ENCODE measurements around the gene DLK1. TPM values are rescaled to one million over a fixed set of nuclear protein-coding genes. Genes with fewer than 3 reads are reported as not detected.

The DLK1 gene
- total and polyA plus RNA-seq, 4 donors, result 0.05 to 9.9 (median 1.2) TPM; not detected in 1

- Histone ChIP-seq H3K4me3 (no peak overlapping the region), H3K9me3 (ENCODE audit: control insufficient read depth in 4 of 4, insufficient read depth in 3 of 4, low read length in 3 of 4) (no peaks in the 10 kb centered on the region), H3K4me1 (ENCODE audit: control insufficient read depth in 5 of 5, insufficient read depth in 5 of 5, low read length in 5 of 5) (no peaks in the 10 kb centered on the region), H3K27ac (ENCODE audit: low read depth in 1 of 2, low read length in 1 of 2) (no peak overlapping the region), H3K27me3 (ENCODE audit: control insufficient read depth in 3 of 3, insufficient read depth in 3 of 3, low read length in 2 of 3) (no peaks in the 10 kb centered on the region), H3K9ac (ENCODE audit: insufficient read depth in 1 of 2, low read length in 2 of 2) (no peak overlapping the region), H3K36me3 (ENCODE audit: control insufficient read depth in 4 of 4, insufficient read depth in 4 of 4, low read length in 4 of 4) (no peaks in the 10 kb centered on the region)
- no peak for ATAC-seq (ENCODE audit: insufficient read depth, low FRiP score)
- TF ChIP-seq, protein P1, sequence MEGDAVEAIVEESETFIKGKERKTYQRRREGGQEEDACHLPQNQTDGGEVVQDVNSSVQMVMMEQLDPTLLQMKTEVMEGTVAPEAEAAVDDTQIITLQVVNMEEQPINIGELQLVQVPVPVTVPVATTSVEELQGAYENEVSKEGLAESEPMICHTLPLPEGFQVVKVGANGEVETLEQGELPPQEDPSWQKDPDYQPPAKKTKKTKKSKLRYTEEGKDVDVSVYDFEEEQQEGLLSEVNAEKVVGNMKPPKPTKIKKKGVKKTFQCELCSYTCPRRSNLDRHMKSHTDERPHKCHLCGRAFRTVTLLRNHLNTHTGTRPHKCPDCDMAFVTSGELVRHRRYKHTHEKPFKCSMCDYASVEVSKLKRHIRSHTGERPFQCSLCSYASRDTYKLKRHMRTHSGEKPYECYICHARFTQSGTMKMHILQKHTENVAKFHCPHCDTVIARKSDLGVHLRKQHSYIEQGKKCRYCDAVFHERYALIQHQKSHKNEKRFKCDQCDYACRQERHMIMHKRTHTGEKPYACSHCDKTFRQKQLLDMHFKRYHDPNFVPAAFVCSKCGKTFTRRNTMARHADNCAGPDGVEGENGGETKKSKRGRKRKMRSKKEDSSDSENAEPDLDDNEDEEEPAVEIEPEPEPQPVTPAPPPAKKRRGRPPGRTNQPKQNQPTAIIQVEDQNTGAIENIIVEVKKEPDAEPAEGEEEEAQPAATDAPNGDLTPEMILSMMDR (IDR thresholded peaks at IDR 0.05; ENCODE audit: control extremely low read depth, extremely low read depth), result no peak
- no peak for DNase-seq
- 62 to 70% methylated on average over 1 of the region's 1 CpG for WGBS, 2 donors
Measured at GRCh38 chr14:100754020-100754419, 27.3 kb downstream of the DLK1 start.

- DNase-seq (no peak), ATAC-seq (ENCODE audit: insufficient read depth, low FRiP score) (no peak)
- 71 to 92% methylated on average over 1 of the region's 1 CpG for WGBS, 2 donors
- Histone ChIP-seq H3K27me3 (ENCODE audit: control insufficient read depth in 3 of 3, insufficient read depth in 3 of 3, low read length in 2 of 3) (no peaks in the 10 kb centered on the region), H3K36me3 (ENCODE audit: control insufficient read depth in 4 of 4, insufficient read depth in 4 of 4, low read length in 4 of 4) (no peaks in the 10 kb centered on the region), H3K9me3 (ENCODE audit: control insufficient read depth in 4 of 4, insufficient read depth in 3 of 4, low read length in 3 of 4) (no peaks in the 10 kb centered on the region), H3K4me3 (no peak overlapping the region), H3K9ac (ENCODE audit: insufficient read depth in 1 of 2, low read length in 2 of 2) (no peak overlapping the region), H3K4me1 (ENCODE audit: control insufficient read depth in 5 of 5, insufficient read depth in 5 of 5, low read length in 5 of 5) (no peaks in the 10 kb centered on the region), H3K27ac (ENCODE audit: low read depth in 1 of 2, low read length in 1 of 2) (no peak overlapping the region)
- TF ChIP-seq, protein P1 (IDR thresholded peaks at IDR 0.05; ENCODE audit: control extremely low read depth, extremely low read depth), result no peak
Measured at GRCh38 chr14:100755649-100756048, 29.0 kb downstream of the DLK1 start.

DNA sequence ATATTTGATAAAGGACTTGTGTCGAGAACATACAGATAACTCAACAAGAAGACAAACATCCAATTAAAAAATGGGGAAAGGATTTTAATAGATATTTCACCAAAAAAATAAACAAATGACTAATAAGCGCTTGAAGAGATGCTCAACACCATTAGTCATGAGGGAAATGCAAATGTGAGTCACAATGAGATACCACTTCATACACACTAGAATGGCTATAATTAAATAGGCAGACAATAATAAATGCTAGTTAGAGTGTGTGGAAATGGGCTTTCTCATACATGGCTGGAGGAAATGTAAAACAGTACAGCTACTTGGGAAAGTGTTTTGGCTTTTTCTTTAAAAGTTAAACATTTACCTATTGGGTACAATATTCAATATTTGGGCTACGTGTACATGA is 34.8 kb downstream of the DLK1 start:
- TF ChIP-seq, protein P1 (IDR thresholded peaks at IDR 0.05; ENCODE audit: control extremely low read depth, extremely low read depth), result no peak
- Histone ChIP-seq H3K4me3 (no peak overlapping the region), H3K27me3 (ENCODE audit: control insufficient read depth in 3 of 3, insufficient read depth in 3 of 3, low read length in 2 of 3) (peaks cover 0 to 8% (median 0%) of the 10 kb centered on the region in 3 donors), H3K27ac (ENCODE audit: low read depth in 1 of 2, low read length in 1 of 2) (no peak overlapping the region), H3K36me3 (ENCODE audit: control insufficient read depth in 4 of 4, insufficient read depth in 4 of 4, low read length in 4 of 4) (no peaks in the 10 kb centered on the region), H3K9me3 (ENCODE audit: control insufficient read depth in 4 of 4, insufficient read depth in 3 of 4, low read length in 3 of 4) (no peaks in the 10 kb centered on the region), H3K4me1 (ENCODE audit: control insufficient read depth in 5 of 5, insufficient read depth in 5 of 5, low read length in 5 of 5) (no peaks in the 10 kb centered on the region), H3K9ac (ENCODE audit: insufficient read depth in 1 of 2, low read length in 2 of 2) (no peak overlapping the region)
- ATAC-seq (ENCODE audit: insufficient read depth, low FRiP score) (no peak), DNase-seq (no peak)
- 79 to 95% methylated on average over 3 of the region's 3 CpGs for WGBS, 2 donors

GRCh38 chr14:100762089-100762515 is 35.4 kb downstream of the DLK1 start:
- peaks cover 0 to 8% (median 0%) of the 10 kb centered on the region in 3 donors for H3K27me3 ChIP-seq (ENCODE audit: control insufficient read depth in 3 of 3, insufficient read depth in 3 of 3, low read length in 2 of 3)
- no peak overlapping the region for H3K4me3 ChIP-seq
- no peak overlapping the region for H3K9ac ChIP-seq (ENCODE audit: insufficient read depth in 1 of 2, low read length in 2 of 2)
- 49 to 69% methylated on average over 5 of the region's 5 CpGs for WGBS, 2 donors
- TF ChIP-seq, protein P1 (IDR thresholded peaks at IDR 0.05; ENCODE audit: control extremely low read depth, extremely low read depth), result no peak
- no peak for ATAC-seq (ENCODE audit: insufficient read depth, low FRiP score)
- no peaks in the 10 kb centered on the region for H3K4me1 ChIP-seq (ENCODE audit: control insufficient read depth in 5 of 5, insufficient read depth in 5 of 5, low read length in 5 of 5)
- DNase-seq, result no peak
- no peaks in the 10 kb centered on the region for H3K36me3 ChIP-seq (ENCODE audit: control insufficient read depth in 4 of 4, insufficient read depth in 4 of 4, low read length in 4 of 4)
- H3K9me3 ChIP-seq (ENCODE audit: control insufficient read depth in 4 of 4, insufficient read depth in 3 of 4, low read length in 3 of 4), result no peaks in the 10 kb centered on the region
- H3K27ac ChIP-seq (ENCODE audit: low read depth in 1 of 2, low read length in 1 of 2), result no peak overlapping the region

Data from lung (tissue), 12 donors.